Activated T-helper 1 cell treated with anti-CD3 and anti-CD28 coated beads, Interleukin-12 subunit alpha, Interleukin-12 subunit beta, Interleukin-2, Interleukin-4 antibody, amounts not matched to agents 30 ng/mL and 10 ng/mL and 1 ng/mL, durations not matched to agents 14 hours and 24 hours and 36 hours (primary cell): ENCODE results near the gene RADIL. TPM values are rescaled to one million over a fixed set of nuclear protein-coding genes. Genes with fewer than 3 reads are reported as not detected.
"Not testable (repeated sequence)": the region's sequence is repeated elsewhere in the genome, so short reads cannot be mapped to it uniquely, and the experiment has no call there.

ENCODE experiments used
- DNase-seq: peaks from one replicate; pipeline ENCODE4 v3.0.0; 2021; ENCODE audit warnings: low spot score
- H3K27ac Mint-ChIP-seq: one replicate; pipeline ENCODE4 v1.8.0; 2021; ENCODE audit warnings: mild to moderate bottlenecking, mixed read lengths
- H3K27me3 Mint-ChIP-seq: one replicate; pipeline ENCODE4 v1.8.0; 2022; ENCODE audit warnings: mild to moderate bottlenecking, moderate library complexity, mixed read lengths; ENCODE audit not compliant: insufficient read depth
- H3K36me3 Mint-ChIP-seq: one replicate; pipeline ENCODE4 v1.8.0; 2021; ENCODE audit warnings: low read depth, mixed read lengths
- H3K4me1 Mint-ChIP-seq: one replicate; pipeline ENCODE4 v1.8.0; 2021; ENCODE audit warnings: low read depth, mixed read lengths
- H3K4me3 Mint-ChIP-seq: one replicate; pipeline ENCODE4 v1.8.0; 2021; ENCODE audit warnings: mild to moderate bottlenecking, moderate library complexity, mixed read lengths
- H3K9me3 Mint-ChIP-seq: one replicate; pipeline ENCODE4 v1.8.0; 2021; ENCODE audit warnings: mixed read lengths
- intact Hi-C: fragments of 100-400 bp; cut with micrococcal nuclease; formaldehyde crosslinking; loops from one replicate; pipeline ENCODE4 v1.15.1; 2024
- total RNA-seq: library from RNA; stranded (reverse); gene quantifications from 2 replicates; pipeline ENCODE4 v1.2.3, GENCODE V29; 2022

RADIL gene
- total RNA-seq, 1 donor from 2014 or later, result 0.26 TPM

DNA sequence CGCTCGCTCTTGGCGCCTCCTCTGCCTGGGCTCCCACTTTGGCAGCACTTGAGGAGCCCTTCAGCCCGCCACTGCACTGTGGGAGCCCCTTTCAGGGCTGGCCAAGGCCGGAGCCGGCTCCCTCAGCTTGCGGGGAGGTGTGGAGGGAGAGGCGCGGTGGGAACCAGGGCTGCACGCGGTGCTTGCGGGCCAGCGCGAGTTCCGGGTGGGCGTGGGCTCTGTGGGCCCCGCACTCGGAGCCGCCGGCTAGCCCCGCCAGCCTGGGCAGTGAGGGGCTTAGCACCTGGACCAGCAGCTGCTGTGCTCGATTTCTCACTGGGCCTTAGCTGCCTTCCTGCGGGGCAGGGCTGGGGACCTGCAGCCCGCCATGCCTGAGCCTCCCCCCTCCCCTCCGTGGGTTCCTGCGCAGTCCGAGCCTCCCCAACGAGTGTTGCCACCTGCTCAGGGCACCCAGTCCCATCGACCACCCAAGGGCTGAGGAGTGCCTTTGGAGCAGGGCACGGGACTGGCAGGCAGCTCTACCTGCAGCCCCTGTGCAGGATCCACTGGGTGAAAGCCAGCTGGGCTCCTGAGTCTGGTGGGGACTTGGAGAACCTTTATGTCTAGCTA is 90.0 kb downstream of the RADIL start:
- not testable (repeated sequence) for H3K27me3 Mint-ChIP-seq, H3K4me1 Mint-ChIP-seq, H3K4me3 Mint-ChIP-seq, DNase-seq, H3K27ac Mint-ChIP-seq, H3K9me3 Mint-ChIP-seq
- peaks cover 12% of the 10 kb centered on the region for H3K36me3 Mint-ChIP-seq
- intact Hi-C loops, result loop anchor here (10.0 kb wide), 1 partner anchor 401 kb away; the partner anchor contains the start of gene WIPI2

DNA sequence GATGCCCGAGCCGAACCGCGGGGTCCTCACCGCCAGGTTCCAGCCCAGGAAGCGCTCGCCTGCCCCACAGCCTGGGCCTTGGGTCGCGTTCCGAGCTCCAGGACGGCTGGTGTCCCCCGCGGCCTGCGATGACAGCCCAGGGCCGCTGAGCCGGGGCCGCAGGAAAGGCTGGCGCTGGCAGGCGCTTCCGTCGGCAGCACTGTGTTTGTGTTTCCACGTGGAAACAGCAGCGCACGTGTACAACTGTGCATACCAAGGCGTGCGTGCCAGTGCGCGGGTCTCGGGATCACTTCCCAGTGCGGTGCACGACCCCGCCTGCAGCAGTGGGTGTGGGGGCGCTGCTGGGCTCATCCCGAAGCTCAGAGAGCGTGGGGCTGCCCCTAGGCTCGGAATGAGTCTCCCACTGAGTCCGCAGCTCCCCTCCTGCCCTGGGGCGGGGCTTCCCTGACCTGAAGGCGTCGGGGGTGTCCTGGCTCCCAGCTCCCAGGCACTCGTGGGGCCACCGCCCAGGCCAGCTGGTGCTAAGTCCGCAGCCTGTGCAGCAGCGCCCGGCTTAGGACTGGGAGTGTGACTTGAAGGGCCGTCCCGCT is 90.9 kb downstream of the RADIL start:
- no peak overlapping the region for H3K4me3 Mint-ChIP-seq
- no peaks in the 10 kb centered on the region for H3K9me3 Mint-ChIP-seq
- H3K27ac Mint-ChIP-seq, result no peak overlapping the region
- no peaks in the 10 kb centered on the region for H3K4me1 Mint-ChIP-seq
- DNase-seq, result no peak
- H3K27me3 Mint-ChIP-seq, result no peaks in the 10 kb centered on the region
- intact Hi-C loops, result loop anchor here (1.0 to 10.0 kb wide), 4 partner anchors 17 to 402 kb away; partner anchors contain the start of genes AP5Z1, RADIL and WIPI2
- H3K36me3 Mint-ChIP-seq, result peaks cover 12% of the 10 kb centered on the region

DNA sequence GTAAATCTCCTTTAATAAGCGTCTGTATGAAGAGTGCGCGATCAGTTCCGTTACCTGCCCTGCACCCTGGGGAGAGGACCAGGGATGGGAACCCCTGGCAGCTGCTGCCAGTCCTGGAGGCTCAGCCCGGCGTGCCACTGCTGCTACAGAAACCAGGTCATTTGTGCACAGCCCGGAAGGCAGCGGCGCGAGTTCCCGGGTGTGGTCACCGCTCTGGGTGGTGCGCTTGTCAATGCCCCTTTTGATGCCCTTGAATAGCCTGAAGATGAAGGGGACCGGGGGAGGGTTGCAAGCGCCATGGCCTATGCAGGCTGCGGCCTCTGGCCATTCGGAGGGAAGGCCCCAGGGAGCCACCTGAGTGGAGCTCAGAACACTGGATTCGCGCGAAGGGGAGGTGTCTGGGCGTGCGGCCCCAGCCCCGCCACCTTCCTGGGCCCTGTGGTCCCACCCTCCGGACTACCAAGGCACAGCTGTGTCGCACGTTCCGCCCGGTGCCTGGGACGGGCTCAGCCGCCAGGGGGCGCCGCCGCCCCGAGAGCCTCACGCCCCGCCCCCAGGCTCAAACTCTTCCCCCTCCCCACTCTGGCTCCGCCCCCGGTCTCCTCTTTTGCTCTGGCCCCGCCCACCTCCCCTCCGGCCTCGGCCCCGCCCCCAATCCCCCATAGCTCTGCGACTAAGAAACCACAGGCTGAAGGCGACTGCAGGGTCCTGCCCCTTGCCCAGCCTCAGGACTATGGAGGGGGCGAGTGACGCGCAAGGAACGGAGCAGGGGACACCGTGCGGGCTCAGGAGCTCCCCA is 91.6 kb downstream of the RADIL start:
- H3K9me3 Mint-ChIP-seq, result no peaks in the 10 kb centered on the region
- no peaks in the 10 kb centered on the region for H3K4me1 Mint-ChIP-seq
- DNase-seq, result peak; percentile 70
- H3K4me3 Mint-ChIP-seq, result no peak overlapping the region
- intact Hi-C loops, result loop anchor here (1.0 to 10.0 kb wide), 4 partner anchors 17 to 403 kb away; partner anchors contain the start of genes AP5Z1, RADIL and WIPI2
- H3K27ac Mint-ChIP-seq, result no peak overlapping the region
- H3K36me3 Mint-ChIP-seq, result peaks cover 12% of the 10 kb centered on the region
- no peaks in the 10 kb centered on the region for H3K27me3 Mint-ChIP-seq

GRCh38 chr7:4791101-4791737 is 92.3 kb downstream of the RADIL start:
- H3K27me3 Mint-ChIP-seq, result no peaks in the 10 kb centered on the region
- no peaks in the 10 kb centered on the region for H3K4me1 Mint-ChIP-seq
- no peaks in the 10 kb centered on the region for H3K9me3 Mint-ChIP-seq
- no peak overlapping the region for H3K4me3 Mint-ChIP-seq
- H3K36me3 Mint-ChIP-seq, result peaks cover 12% of the 10 kb centered on the region
- H3K27ac Mint-ChIP-seq, result no peak overlapping the region
- intact Hi-C loops, result loop anchor here (10.0 kb wide), 1 partner anchor 404 kb away; the partner anchor contains the start of gene WIPI2
- no peak for DNase-seq

DNA sequence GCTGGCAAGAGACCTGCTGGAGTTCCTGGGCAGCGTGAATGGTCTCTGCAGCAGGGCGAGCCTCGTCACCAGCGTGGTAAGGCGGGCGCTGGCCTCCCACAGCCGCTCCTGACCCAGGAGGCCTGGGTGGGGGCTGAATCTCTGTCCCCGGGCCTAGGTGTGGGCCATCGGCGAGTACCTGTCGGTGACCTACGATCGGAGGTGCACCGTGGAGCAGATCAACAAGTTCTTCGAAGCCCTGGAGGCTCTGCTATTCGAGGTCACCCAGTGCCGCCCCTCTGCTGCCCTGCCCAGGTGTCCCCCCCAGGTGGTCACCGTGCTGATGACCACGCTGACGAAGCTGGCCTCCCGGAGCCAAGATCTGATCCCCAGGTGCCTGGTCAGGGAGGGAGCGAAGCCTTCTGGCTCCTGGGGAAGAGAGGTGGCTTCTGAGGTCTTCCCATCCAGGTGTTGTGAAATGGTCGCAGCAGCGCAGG is 93.0 kb downstream of the RADIL start:
- H3K27ac Mint-ChIP-seq, result no peak overlapping the region
- H3K9me3 Mint-ChIP-seq, result no peaks in the 10 kb centered on the region
- no peaks in the 10 kb centered on the region for H3K4me1 Mint-ChIP-seq
- intact Hi-C loops, result loop anchor here (10.0 kb wide), 1 partner anchor 404 kb away; the partner anchor contains the start of gene WIPI2
- peaks cover 11% of the 10 kb centered on the region for H3K36me3 Mint-ChIP-seq
- no peaks in the 10 kb centered on the region for H3K27me3 Mint-ChIP-seq
- DNase-seq, result no peak
- no peak overlapping the region for H3K4me3 Mint-ChIP-seq

- no peak overlapping the region for H3K27ac Mint-ChIP-seq
- H3K4me3 Mint-ChIP-seq, result no peak overlapping the region
- H3K36me3 Mint-ChIP-seq, result peaks cover 11% of the 10 kb centered on the region
- intact Hi-C loops, result loop anchor here (10.0 kb wide), 1 partner anchor 405 kb away; the partner anchor contains the start of gene WIPI2
- H3K4me1 Mint-ChIP-seq, result no peaks in the 10 kb centered on the region
- no peaks in the 10 kb centered on the region for H3K27me3 Mint-ChIP-seq
- no peaks in the 10 kb centered on the region for H3K9me3 Mint-ChIP-seq
- no peak for DNase-seq
Measured at GRCh38 chr7:4790078-4790465, 93.4 kb downstream of the RADIL start.

DNA sequence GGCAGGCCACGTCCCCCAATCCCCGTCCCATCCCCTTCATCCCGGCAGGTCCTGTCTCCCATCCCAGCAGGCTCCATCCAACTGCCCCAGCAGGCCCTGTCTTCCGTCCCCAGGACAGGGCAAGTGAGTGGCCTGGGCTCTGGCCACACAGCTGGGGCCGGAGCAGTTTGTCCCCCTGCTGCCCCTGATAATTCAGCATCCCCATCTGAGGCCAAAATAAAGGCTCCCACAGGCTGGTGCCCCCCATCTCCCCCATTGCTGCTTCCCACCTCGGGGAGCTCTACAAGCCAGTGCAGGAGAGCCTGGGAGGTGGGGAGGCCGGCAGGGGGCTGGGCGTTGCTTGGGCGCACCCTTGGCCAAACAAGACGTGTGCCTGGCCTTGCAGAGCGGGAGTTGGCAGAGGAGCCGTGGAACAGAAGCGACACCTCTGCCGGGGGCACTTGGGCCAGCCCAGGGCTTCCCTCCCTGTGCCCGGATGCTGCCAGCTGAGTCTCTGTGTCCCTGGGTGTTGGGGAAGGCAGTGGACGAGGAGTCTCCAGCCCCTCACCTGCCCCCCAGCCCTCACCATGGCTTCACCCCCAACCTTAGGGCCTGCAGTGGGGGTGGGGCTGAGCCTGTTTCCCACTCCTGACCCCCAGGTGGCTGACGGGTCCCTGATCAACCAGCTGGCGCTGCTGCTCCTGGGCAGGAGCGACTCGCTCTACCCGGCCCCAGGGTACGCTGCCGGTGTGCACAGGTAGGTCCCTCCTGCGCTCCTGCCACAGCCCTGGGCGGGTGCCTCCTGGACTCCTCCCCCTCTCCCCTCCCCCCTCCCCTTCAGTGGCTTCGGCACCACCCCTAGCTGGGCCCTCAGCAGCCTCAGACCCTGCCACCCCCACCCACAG is 94.1 kb downstream of the RADIL start:
- Mint-ChIP-seq H3K4me1 (no peaks in the 10 kb centered on the region), H3K27me3 (no peaks in the 10 kb centered on the region), H3K9me3 (no peaks in the 10 kb centered on the region), H3K27ac (no peak overlapping the region), H3K4me3 (no peak overlapping the region), H3K36me3 (peaks cover 8% of the 10 kb centered on the region)
- no peak for DNase-seq
- intact Hi-C loops, result loop anchor here (10.0 kb wide), 1 partner anchor 405 kb away; the partner anchor contains the start of gene WIPI2

DNA sequence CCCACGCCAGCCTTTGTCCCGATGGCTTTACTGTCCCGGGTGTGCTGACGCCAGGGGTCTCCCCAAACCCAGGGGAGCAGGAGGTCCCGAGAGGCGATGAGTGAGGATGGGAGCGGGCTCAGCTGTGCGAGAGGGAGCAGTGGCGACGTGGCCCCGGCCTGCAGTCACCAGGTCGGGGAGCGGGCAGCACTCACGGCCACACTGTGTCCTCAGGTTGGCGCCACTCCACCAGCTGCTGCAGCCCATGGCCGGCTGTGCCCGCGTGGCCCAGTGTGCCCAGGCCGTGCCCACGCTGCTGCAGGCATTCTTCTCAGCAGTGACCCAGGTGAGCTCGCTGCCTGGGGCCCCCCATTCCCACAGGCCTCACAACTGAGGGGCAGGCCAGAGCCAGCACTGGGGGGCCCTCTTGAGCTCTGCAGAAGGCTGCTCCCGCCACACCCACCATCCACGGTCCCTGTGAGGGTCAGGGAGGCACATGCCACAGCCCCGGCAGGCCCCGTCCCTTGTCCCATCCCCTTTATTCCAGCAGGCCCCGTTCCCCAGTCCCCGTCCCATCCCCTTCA is 94.8 kb downstream of the RADIL start:
- Mint-ChIP-seq H3K4me3 (no peak overlapping the region), H3K27me3 (no peaks in the 10 kb centered on the region), H3K36me3 (peaks cover 4% of the 10 kb centered on the region), H3K9me3 (no peaks in the 10 kb centered on the region), H3K4me1 (no peaks in the 10 kb centered on the region), H3K27ac (no peak overlapping the region)
- no peak for DNase-seq
- intact Hi-C loops, result no loop called here

DNA sequence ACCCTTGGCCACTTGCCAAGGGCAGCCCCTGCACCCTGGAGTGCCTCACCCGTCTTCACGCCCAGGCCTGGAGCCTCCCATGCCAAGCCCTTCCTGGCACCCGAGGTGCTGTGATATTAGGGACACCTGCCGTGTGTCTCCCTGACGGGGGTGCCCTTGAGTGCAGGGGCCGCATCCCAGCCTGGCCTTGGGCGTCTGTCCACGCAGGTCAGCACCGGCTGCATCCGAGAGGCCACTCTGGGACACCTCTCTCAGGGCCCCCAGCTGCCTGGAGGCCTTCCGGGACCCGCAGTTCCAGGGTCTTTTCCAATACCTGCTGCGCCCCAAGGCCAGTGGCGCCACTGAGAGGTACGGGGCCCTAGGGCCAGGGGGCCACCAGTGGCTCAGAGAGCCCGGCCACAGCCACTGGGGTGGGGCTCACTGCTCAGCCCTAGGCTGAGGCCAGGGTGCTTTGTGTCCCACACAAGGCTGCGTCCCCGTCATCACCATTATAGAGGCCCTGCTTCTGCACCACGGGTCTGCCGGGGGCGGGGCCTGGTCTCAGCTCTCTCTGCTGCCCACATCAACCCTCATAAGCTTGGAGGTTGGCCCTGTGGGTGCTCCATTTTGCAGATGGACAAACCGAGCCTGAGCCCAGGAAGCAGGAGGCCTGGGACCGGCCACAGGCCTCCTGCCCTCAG is 95.4 kb downstream of the RADIL start:
- peaks cover 4% of the 10 kb centered on the region for H3K36me3 Mint-ChIP-seq
- intact Hi-C loops, result no loop called here
- no peak for DNase-seq
- H3K27me3 Mint-ChIP-seq, result no peaks in the 10 kb centered on the region
- no peaks in the 10 kb centered on the region for H3K4me1 Mint-ChIP-seq
- no peak overlapping the region for H3K4me3 Mint-ChIP-seq
- no peak overlapping the region for H3K27ac Mint-ChIP-seq
- H3K9me3 Mint-ChIP-seq, result no peaks in the 10 kb centered on the region

DNA sequence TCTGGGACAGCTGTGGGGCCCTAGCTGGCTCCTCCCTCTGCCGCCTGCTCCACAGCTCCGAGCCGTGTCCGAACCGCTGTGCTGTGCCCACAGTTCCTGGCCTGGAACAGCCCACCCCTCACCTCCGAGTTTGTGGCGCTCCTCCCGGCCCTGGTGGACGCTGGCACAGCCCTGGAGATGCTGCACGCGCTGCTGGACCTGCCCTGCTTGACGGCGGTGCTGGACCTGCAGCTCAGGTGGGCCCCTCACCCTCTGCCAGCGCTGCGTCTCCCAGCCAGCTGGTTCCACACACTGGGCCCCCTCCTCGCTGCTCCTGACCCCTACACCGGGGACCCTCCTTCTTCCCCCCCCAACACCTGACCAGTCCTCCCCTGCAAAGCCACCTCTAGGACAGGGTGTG is 96.0 kb downstream of the RADIL start:
- Mint-ChIP-seq H3K27me3 (no peaks in the 10 kb centered on the region), H3K36me3 (peaks cover 4% of the 10 kb centered on the region), H3K4me3 (no peak overlapping the region), H3K27ac (no peak overlapping the region), H3K9me3 (no peaks in the 10 kb centered on the region), H3K4me1 (no peaks in the 10 kb centered on the region)
- intact Hi-C loops, result no loop called here
- no peak for DNase-seq

DNA sequence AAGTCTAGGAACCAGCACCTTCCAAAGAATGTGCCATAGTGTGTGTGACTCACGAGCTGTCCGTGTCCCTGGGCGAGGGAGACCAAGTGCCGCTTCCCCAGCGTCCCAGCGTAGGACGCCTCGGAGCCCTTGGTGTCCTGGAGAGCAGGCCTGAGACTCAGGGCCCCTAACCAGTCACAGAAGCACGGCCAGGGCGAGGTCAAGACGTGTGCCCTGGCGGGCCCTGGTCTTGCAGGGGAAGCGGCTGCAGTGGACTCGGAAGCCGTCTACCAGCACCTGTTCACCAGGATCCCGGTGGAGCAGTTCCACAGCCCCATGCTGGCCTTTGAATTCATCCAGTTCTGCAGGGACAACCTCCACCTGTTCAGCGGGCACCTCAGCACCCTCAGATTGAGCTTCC is 97.5 kb downstream of the RADIL start:
- no peaks in the 10 kb centered on the region for H3K27me3 Mint-ChIP-seq
- H3K27ac Mint-ChIP-seq, result no peak overlapping the region
- H3K4me3 Mint-ChIP-seq, result no peak overlapping the region
- no peak for DNase-seq
- intact Hi-C loops, result no loop called here
- H3K4me1 Mint-ChIP-seq, result no peaks in the 10 kb centered on the region
- no peaks in the 10 kb centered on the region for H3K9me3 Mint-ChIP-seq
- peaks cover 7% of the 10 kb centered on the region for H3K36me3 Mint-ChIP-seq
